SK-N-SH (cell line): Measurements from ENCODE around the gene HLA-DOA. TPM values are rescaled to one million over a fixed set of nuclear protein-coding genes. Genes with fewer than 3 reads are reported as not detected.

Experiments
- CTCF ChIA-PET: fragments of 300-600, 350-600 bp; formaldehyde crosslinking; extraction: SDS; loops from one replicate; lab custom pipeline; 2021; lab: Yijun Ruan, JAX
- POLR2A ChIA-PET: fragments of 350-600 bp; sonication (Branson Sonifier 250); formaldehyde crosslinking; extraction: SDS; loops from one replicate; lab custom pipeline; 2020; ENCODE audit warnings: antibody characterized with exemption, inconsistent platforms; lab: Yijun Ruan, JAX
- DNase-seq: peaks from one replicate; pipeline ENCODE4 v3.0.0; 2012
- H2AFZ ChIP-seq: fragments of 200-600 bp; sonication (generic); 2 replicates; pipeline ENCODE4 v1.8.1; 2016; ENCODE audit warnings: antibody characterized with exemption, mild to moderate bottlenecking, low read depth
- H3F3A ChIP-seq: fragments of 200-600 bp; sonication (generic); replicated peaks from 2 replicates; pipeline ENCODE3; 2016; ENCODE audit warnings: antibody characterized with exemption, mild to moderate bottlenecking; ENCODE audit not compliant: insufficient read depth
- H3K27ac ChIP-seq, 2 experiments: fragments of 200-500 bp in 1 of 2; fragments of 200-600 bp in 1 of 2; sonication (Bioruptor generic) in 1 of 2; sonication (generic), shearing (Covaris generic) in 1 of 2; 2 replicates each; pipeline versions ENCODE4 v1.5.1 to v1.6.1; 2014 to 2016; ENCODE audit warnings: low read depth in 2 of 2, inconsistent platforms in 1 of 2, low read length in 1 of 2, mild to moderate bottlenecking in 1 of 2, mixed read lengths in 1 of 2
- H3K27me3 ChIP-seq: fragments of 200-600 bp; sonication (generic), shearing (Covaris generic); 2 replicates; pipeline ENCODE4 v1.6.1; 2016; ENCODE audit warnings: mixed run types; ENCODE audit not compliant: insufficient read depth
- H3K36me3 ChIP-seq, 2 experiments: fragments of 200-500 bp in 1 of 2; fragments of 200-600 bp in 1 of 2; sonication (Bioruptor generic) in 1 of 2; sonication (generic) in 1 of 2; replicated peaks in 1 of 2; 2 replicates each; pipeline versions ENCODE3 to v1.5.1; 2014 to 2016; ENCODE audit warnings: low read length in 1 of 2, mild to moderate bottlenecking in 1 of 2; ENCODE audit not compliant: insufficient read depth in 2 of 2, control insufficient read depth in 1 of 2
- H3K4me1 ChIP-seq, 2 experiments: fragments of 200-500 bp in 1 of 2; fragments of 200-600 bp in 1 of 2; sonication (Bioruptor generic) in 1 of 2; sonication (generic), shearing (Covaris generic) in 1 of 2; 2 replicates each; pipeline versions ENCODE4 v1.5.1 to v1.6.1; 2014 to 2016; ENCODE audit warnings: low read depth in 1 of 2, low read length in 1 of 2, mixed run types in 1 of 2; ENCODE audit not compliant: insufficient read depth in 2 of 2, control insufficient read depth in 1 of 2
- H3K4me2 ChIP-seq: fragments of 200-600 bp; sonication (generic), shearing (Covaris generic); 2 replicates; pipeline ENCODE4 v1.6.1; 2017; ENCODE audit warnings: mixed run types
- H3K4me3 ChIP-seq, 2 experiments: fragments of 200-500 bp in 1 of 2; fragments of 200-600 bp in 1 of 2; sonication (Bioruptor generic) in 1 of 2; sonication (generic), shearing (Covaris generic) in 1 of 2; 2 replicates each; pipeline versions ENCODE4 v1.5.1 to v1.8.1; 2014 to 2016; ENCODE audit warnings: low read depth in 2 of 2, inconsistent platforms in 1 of 2, low read length in 1 of 2, mild to moderate bottlenecking in 1 of 2, mixed read lengths in 1 of 2, moderate library complexity in 1 of 2
- H3K79me2 ChIP-seq: fragments of 200-600 bp; sonication (generic); 2 replicates; pipeline ENCODE4 v1.8.1; 2017; ENCODE audit warnings: mild to moderate bottlenecking; ENCODE audit not compliant: insufficient read depth
- H3K9ac ChIP-seq: fragments of 200-600 bp; sonication (generic); 2 replicates; pipeline ENCODE4 v1.6.1; 2017; ENCODE audit warnings: mixed run types
- H3K9me2 ChIP-seq: fragments of 200-600 bp; sonication (generic); 2 replicates; pipeline ENCODE4 v1.6.1; 2017; ENCODE audit warnings: mixed run types
- H3K9me3 ChIP-seq: fragments of 200-600 bp; sonication (generic); 2 replicates; pipeline ENCODE4 v1.6.1; 2017; ENCODE audit warnings: mixed run types, mild to moderate bottlenecking, moderate library complexity
- H4K20me1 ChIP-seq: fragments of 200-600 bp; sonication (generic); 2 replicates; pipeline ENCODE4 v1.6.1; 2017; ENCODE audit warnings: mild to moderate bottlenecking, mixed run types; ENCODE audit not compliant: insufficient read depth
- CHD2 ChIP-seq: fragments of 150-350 bp; IDR thresholded peaks from 2 replicates; pipeline ENCODE4 v1.6.1; 2018; ENCODE audit warnings: low read length; ENCODE audit not compliant: partially characterized antibody
- CTCF ChIP-seq: fragments of 200-600 bp; sonication (generic); IDR thresholded peaks from 2 replicates; pipeline ENCODE4 v1.6.1; 2017; ENCODE audit warnings: antibody characterized with exemption, mild to moderate bottlenecking, moderate library complexity
- ELF1 ChIP-seq: IDR thresholded peaks from 2 replicates; pipeline ENCODE4 v1.4.0; 2012
- EP300 ChIP-seq, 2 experiments: IDR thresholded peaks; 2 replicates each; pipeline versions ENCODE4 v1.4.0 to v1.6.1; 2012; ENCODE audit warnings: borderline replicate concordance in 1 of 2, low read depth in 1 of 2, low read length in 1 of 2
- EZH2phosphoT487 ChIP-seq: fragments of 200-600 bp; sonication (generic); IDR thresholded peaks from 2 replicates; pipeline ENCODE4 v1.6.1; 2017; ENCODE audit warnings: low read depth, mixed run types, mild to moderate bottlenecking, antibody characterized with exemption, moderate library complexity, borderline replicate concordance
- FOSL2 ChIP-seq: IDR thresholded peaks from 2 replicates; pipeline ENCODE4 v1.4.0; 2012; ENCODE audit warnings: low read depth, mild to moderate bottlenecking, moderate library complexity, borderline replicate concordance
- FOXJ3 ChIP-seq: sonication (generic); formaldehyde crosslinking; IDR thresholded peaks from 2 replicates; pipeline ENCODE4 v1.5.1; 2020; ENCODE audit warnings: mild to moderate bottlenecking, missing genetic modification reagents
- FOXM1 ChIP-seq: IDR thresholded peaks from 2 replicates; pipeline ENCODE4 v1.4.0; 2012; ENCODE audit warnings: low read depth, mild to moderate bottlenecking
- GATA2 ChIP-seq: sonication (generic); formaldehyde crosslinking; IDR thresholded peaks from 2 replicates; pipeline ENCODE4 v1.5.0; 2020; ENCODE audit warnings: mild to moderate bottlenecking, missing genetic modification reagents
- JUND ChIP-seq: IDR thresholded peaks from 2 replicates; pipeline ENCODE4 v1.4.0; 2012
- MEF2A ChIP-seq: IDR thresholded peaks from 2 replicates; pipeline ENCODE4 v1.4.0; 2012; ENCODE audit warnings: low read depth, borderline replicate concordance
- NFIC ChIP-seq: IDR thresholded peaks from 2 replicates; pipeline ENCODE4 v1.4.0; 2012; ENCODE audit warnings: borderline replicate concordance
- NRF1 ChIP-seq: IDR thresholded peaks from 2 replicates; pipeline ENCODE4 v1.6.1; 2012; ENCODE audit warnings: low read depth, mild to moderate bottlenecking, low read length
- PBX3 ChIP-seq: IDR thresholded peaks from 2 replicates; pipeline ENCODE4; 2012
- RAD21 ChIP-seq: IDR thresholded peaks from 2 replicates; pipeline ENCODE4 v1.6.1; 2012; ENCODE audit warnings: mild to moderate bottlenecking, low read length
- REST ChIP-seq: IDR thresholded peaks from 2 replicates; pipeline ENCODE4 v1.6.1; 2012; ENCODE audit warnings: mild to moderate bottlenecking, low read depth, low read length, moderate library complexity
- RFX5 ChIP-seq: IDR thresholded peaks from 2 replicates; pipeline ENCODE4 v1.6.1; 2012; ENCODE audit warnings: mild to moderate bottlenecking, improper control_type of control experiment, low read length
- RXRA ChIP-seq: IDR thresholded peaks from 2 replicates; pipeline ENCODE4 v1.4.0; 2012; ENCODE audit warnings: low read depth, mild to moderate bottlenecking, borderline replicate concordance
- SIN3A ChIP-seq: IDR thresholded peaks from 2 replicates; pipeline ENCODE4 v1.6.1; 2012; ENCODE audit warnings: low read depth, mild to moderate bottlenecking, low read length, moderate library complexity, borderline replicate concordance
- SMC3 ChIP-seq: IDR thresholded peaks from 2 replicates; pipeline ENCODE4 v1.6.1; 2012; ENCODE audit warnings: low read depth, low read length, improper control_type of control experiment
- TAF1 ChIP-seq: IDR thresholded peaks from 2 replicates; pipeline ENCODE4 v1.6.1; 2012; ENCODE audit warnings: low read depth, mild to moderate bottlenecking, low read length, moderate library complexity, borderline replicate concordance
- TCF12 ChIP-seq: IDR thresholded peaks from 2 replicates; pipeline ENCODE4 v1.4.0; 2012
- TEAD4 ChIP-seq: IDR thresholded peaks from 2 replicates; pipeline ENCODE4 v1.4.0; 2012; ENCODE audit warnings: mild to moderate bottlenecking, borderline replicate concordance; ENCODE audit not compliant: insufficient read depth
- USF1 ChIP-seq: IDR thresholded peaks from 2 replicates; pipeline ENCODE4 v1.4.0; 2012; ENCODE audit warnings: low read depth, borderline replicate concordance
- WGBS: methylation state at CpG from one replicate; pipeline ENCODE4 v1.1.6; 2017; ENCODE audit warnings: low lambda C conversion rate; 5-methylcytosine and 5-hydroxymethylcytosine counted together
- polyA plus RNA-seq, 3 experiments: library from polyadenylated mRNA; depleted of rRNA; stranded (reverse); fragments of >200 nt; gene quantifications; 2 replicates each; pipeline ENCODE4 v1.2.3, GENCODE V29; 2012
- TF ChIP-seq, protein P1 (sequence below): IDR thresholded peaks from 2 replicates; pipeline ENCODE4 v1.4.0; 2012; ENCODE audit warnings: low read depth
- TF ChIP-seq, protein P2 (sequence below): fragments of 150-350 bp; IDR thresholded peaks from 2 replicates; pipeline ENCODE4 v1.6.1; 2017; ENCODE audit warnings: antibody characterized with exemption, low read length, low read depth, borderline replicate concordance

HLA-DOA gene
- polyA plus RNA-seq, 1 of the 3 experiments (the other 2 are of a cell fraction) = not detected

- H3K79me2 ChIP-seq = no peaks in the 10 kb centered on the region
- no peaks in the 10 kb centered on the region for H4K20me1 ChIP-seq
- ChIA-PET CTCF (interaction anchor here (0.6 to 6.3 kb wide), 44 partner anchors 9 to 952 kb away, joined by 3 to 65 read pairs (median 4); partner anchors contain the start of genes HLA-DPB1, HSD17B8, RING1 and TAP2), POLR2A (no interaction called here)
- no peak overlapping the region; a peak in 1 of 4 replicates for H3K4me3 ChIP-seq
- whole genome bisulfite sequencing = 17% methylated on average over 6 of the region's 6 CpGs
- no peaks in the 10 kb centered on the region for H3K36me3 ChIP-seq
- no peaks in the 10 kb centered on the region for H3F3A ChIP-seq
- H3K4me1 ChIP-seq = no peaks in the 10 kb centered on the region; a peak in 1 of 4 replicates
- peaks cover 72% of the 10 kb centered on the region for H3K27me3 ChIP-seq
- no peak overlapping the region for H2AFZ ChIP-seq
- peak; percentile 71 for DNase-seq
- H3K27ac ChIP-seq = no peak overlapping the region
- no peak overlapping the region for H3K9ac ChIP-seq
- H3K9me2 ChIP-seq = no peaks in the 10 kb centered on the region
- H3K4me2 ChIP-seq = no peak overlapping the region
- no peaks in the 10 kb centered on the region for H3K9me3 ChIP-seq
- no peak for TF ChIP-seq USF1
- TF ChIP-seq FOSL2 = no peak
- TF ChIP-seq, protein P1, sequence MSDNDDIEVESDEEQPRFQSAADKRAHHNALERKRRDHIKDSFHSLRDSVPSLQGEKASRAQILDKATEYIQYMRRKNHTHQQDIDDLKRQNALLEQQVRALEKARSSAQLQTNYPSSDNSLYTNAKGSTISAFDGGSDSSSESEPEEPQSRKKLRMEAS = no peak
- TF ChIP-seq EZH2phosphoT487 = no peak
- no peak for TF ChIP-seq EP300 (IDR thresholded peaks at IDR 0.05; ENCODE audit: borderline replicate concordance in 1 of 2, low read depth in 1 of 2, low read length in 1 of 2)
- no peak for TF ChIP-seq NRF1
- no peak for TF ChIP-seq FOXM1
- TF ChIP-seq PBX3 = no peak
- TF ChIP-seq MEF2A = no peak
- TF ChIP-seq RXRA = no peak
- no peak for TF ChIP-seq TCF12
- TF ChIP-seq CHD2 = no peak
- TF ChIP-seq CTCF = peak; percentile 75
- peak; percentile 76 for TF ChIP-seq SMC3
- no peak for TF ChIP-seq REST
- no peak for TF ChIP-seq GATA2 (CRISPR knock-in tag)
- no peak for TF ChIP-seq NFIC
- TF ChIP-seq, protein P2, sequence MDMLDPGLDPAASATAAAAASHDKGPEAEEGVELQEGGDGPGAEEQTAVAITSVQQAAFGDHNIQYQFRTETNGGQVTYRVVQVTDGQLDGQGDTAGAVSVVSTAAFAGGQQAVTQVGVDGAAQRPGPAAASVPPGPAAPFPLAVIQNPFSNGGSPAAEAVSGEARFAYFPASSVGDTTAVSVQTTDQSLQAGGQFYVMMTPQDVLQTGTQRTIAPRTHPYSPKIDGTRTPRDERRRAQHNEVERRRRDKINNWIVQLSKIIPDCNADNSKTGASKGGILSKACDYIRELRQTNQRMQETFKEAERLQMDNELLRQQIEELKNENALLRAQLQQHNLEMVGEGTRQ = no peak
- TF ChIP-seq TEAD4 = no peak
- TF ChIP-seq TAF1 = no peak
- TF ChIP-seq RAD21 = peak; percentile 78
- no peak for TF ChIP-seq JUND
- TF ChIP-seq RFX5 = 0 out of 2 replicates have a peak, but pooled peaks have one; percentile 38
- TF ChIP-seq SIN3A = no peak
- no peak for TF ChIP-seq ELF1
- TF ChIP-seq FOXJ3 (CRISPR knock-in tag) = no peak
Observed at GRCh38 chr6:33014841-33015634, 5.6 kb upstream of the HLA-DOA start.
